ENCODE results near the gene SIGLEC10.

SIGLEC10 gene

DNA sequence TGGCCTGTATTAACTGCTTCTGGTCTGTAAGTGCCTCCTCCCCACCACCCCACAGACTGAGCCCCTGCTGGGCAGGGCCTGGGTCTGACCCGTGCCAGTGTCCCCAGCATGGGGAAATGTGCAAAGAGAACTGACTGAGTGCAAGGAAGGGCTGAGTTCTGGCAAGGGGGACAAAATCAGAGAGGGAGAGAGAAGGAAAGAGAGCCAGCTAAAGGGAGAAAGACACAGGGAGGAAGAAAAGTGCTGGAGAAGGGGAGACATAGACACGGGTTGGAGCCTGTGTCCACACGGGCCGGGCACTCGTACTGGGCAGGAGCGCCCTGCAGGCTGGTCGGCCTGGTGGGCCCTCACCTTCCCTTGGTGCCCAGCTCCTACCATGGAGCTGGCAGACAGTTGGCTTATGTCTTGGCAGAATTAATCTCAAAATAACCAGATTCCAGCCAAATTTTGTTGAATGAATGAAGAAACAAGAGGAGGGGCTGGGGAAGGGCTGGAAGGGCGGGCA, 46.2 kb downstream of the SIGLEC10 start:
- no peak overlapping the region for H3K4me3 ChIP-seq (ENCODE audit: insufficient read depth, low read length, poor library complexity, severe bottlenecking)
- H3K27ac ChIP-seq (ENCODE audit: low read depth, low read length) = no peak overlapping the region
- no peak overlapping the region for H2AFZ ChIP-seq (ENCODE audit: low read depth, low read length, severe bottlenecking)
- no peaks in the 10 kb centered on the region for H3K79me2 ChIP-seq (ENCODE audit: insufficient read depth, low read length)
- no peak overlapping the region for H3K9ac ChIP-seq (ENCODE audit: low read length)
- no peaks in the 10 kb centered on the region for H4K20me1 ChIP-seq (ENCODE audit: low read depth, low read length)
- H3K27me3 ChIP-seq (ENCODE audit: low read length) = no peaks in the 10 kb centered on the region
- no peaks in the 10 kb centered on the region for H3K36me3 ChIP-seq (ENCODE audit: low read length)
- H3K9me2 ChIP-seq (replicated peaks; ENCODE audit: insufficient read depth, low read length) = no peaks in the 10 kb centered on the region
- no peaks in the 10 kb centered on the region for H3F3A ChIP-seq (ENCODE audit: insufficient read depth)
- H3K4me2 ChIP-seq (ENCODE audit: low read depth, low read length, poor library complexity, severe bottlenecking) = no peak overlapping the region
- H3K9me3 ChIP-seq (ENCODE audit: insufficient read depth, low read length) = no peaks in the 10 kb centered on the region
- TF ChIP-seq, protein P1, sequence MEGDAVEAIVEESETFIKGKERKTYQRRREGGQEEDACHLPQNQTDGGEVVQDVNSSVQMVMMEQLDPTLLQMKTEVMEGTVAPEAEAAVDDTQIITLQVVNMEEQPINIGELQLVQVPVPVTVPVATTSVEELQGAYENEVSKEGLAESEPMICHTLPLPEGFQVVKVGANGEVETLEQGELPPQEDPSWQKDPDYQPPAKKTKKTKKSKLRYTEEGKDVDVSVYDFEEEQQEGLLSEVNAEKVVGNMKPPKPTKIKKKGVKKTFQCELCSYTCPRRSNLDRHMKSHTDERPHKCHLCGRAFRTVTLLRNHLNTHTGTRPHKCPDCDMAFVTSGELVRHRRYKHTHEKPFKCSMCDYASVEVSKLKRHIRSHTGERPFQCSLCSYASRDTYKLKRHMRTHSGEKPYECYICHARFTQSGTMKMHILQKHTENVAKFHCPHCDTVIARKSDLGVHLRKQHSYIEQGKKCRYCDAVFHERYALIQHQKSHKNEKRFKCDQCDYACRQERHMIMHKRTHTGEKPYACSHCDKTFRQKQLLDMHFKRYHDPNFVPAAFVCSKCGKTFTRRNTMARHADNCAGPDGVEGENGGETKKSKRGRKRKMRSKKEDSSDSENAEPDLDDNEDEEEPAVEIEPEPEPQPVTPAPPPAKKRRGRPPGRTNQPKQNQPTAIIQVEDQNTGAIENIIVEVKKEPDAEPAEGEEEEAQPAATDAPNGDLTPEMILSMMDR (IDR thresholded peaks at IDR 0.05; ENCODE audit: insufficient read depth, low read length, poor library complexity, severe bottlenecking) = no peak
- no peak for TF ChIP-seq EZH2phosphoT487 (conservative IDR thresholded peaks at IDR 0.05; ENCODE audit: low read length)

GRCh38 chr19:51370230-51370629, 47.2 kb downstream of the SIGLEC10 start:
- H4K20me1 ChIP-seq (ENCODE audit: low read depth, low read length) = no peaks in the 10 kb centered on the region

GRCh38 chr19:51368366-51369282, 48.8 kb downstream of the SIGLEC10 start, which contains the start of gene CLDND2:
Gene CLDND2 (minus strand): TSS chr19:51369003. CDS start chr19:51368577, 426 bp downstream.
- Histone ChIP-seq H3K79me2 (ENCODE audit: insufficient read depth, low read length) (peaks cover 16% of the 10 kb centered on the region; the same call in 1 of the 2 replicates), H3K27me3 (ENCODE audit: low read length) (no peaks in the 10 kb centered on the region), H3K27ac (ENCODE audit: low read depth, low read length) (peak within 1 kb of the TSS; percentile 54), H2AFZ (ENCODE audit: low read depth, low read length, severe bottlenecking) (peak within 1 kb of the TSS; percentile 89), H3K4me3 (ENCODE audit: insufficient read depth, low read length, poor library complexity, severe bottlenecking) (peak within 1 kb of the TSS; percentile 76), H3F3A (ENCODE audit: insufficient read depth) (peaks cover 4% of the 10 kb centered on the region; the same call in 1 of the 2 replicates), H3K9me3 (ENCODE audit: insufficient read depth, low read length) (no peaks in the 10 kb centered on the region), H3K36me3 (ENCODE audit: low read length) (no peaks in the 10 kb centered on the region), H4K20me1 (ENCODE audit: low read depth, low read length) (no peaks in the 10 kb centered on the region), H3K9me2 (replicated peaks; ENCODE audit: insufficient read depth, low read length) (no peaks in the 10 kb centered on the region), H3K4me2 (ENCODE audit: low read depth, low read length, poor library complexity, severe bottlenecking) (peak within 1 kb of the TSS; percentile 69), H3K9ac (ENCODE audit: low read length) (peak within 1 kb of the TSS; percentile 97)
- TF ChIP-seq, protein P1 (IDR thresholded peaks at IDR 0.05; ENCODE audit: insufficient read depth, low read length, poor library complexity, severe bottlenecking) = no peak
- no peak for TF ChIP-seq EZH2phosphoT487 (conservative IDR thresholded peaks at IDR 0.05; ENCODE audit: low read length)

More at GRCh38 chr19:51370230-51370629, 47.2 kb downstream of the SIGLEC10 start:
- Histone ChIP-seq H3K27ac (ENCODE audit: low read depth, low read length) (no peak overlapping the region), H3K9me3 (ENCODE audit: insufficient read depth, low read length) (no peaks in the 10 kb centered on the region), H3K9me2 (replicated peaks; ENCODE audit: insufficient read depth, low read length) (no peaks in the 10 kb centered on the region), H3K4me2 (ENCODE audit: low read depth, low read length, poor library complexity, severe bottlenecking) (no peak overlapping the region), H3K79me2 (ENCODE audit: insufficient read depth, low read length) (peaks cover 9% of the 10 kb centered on the region; the same call in 1 of the 2 replicates), H3F3A (ENCODE audit: insufficient read depth) (peaks cover 4% of the 10 kb centered on the region; the same call in 1 of the 2 replicates), H3K9ac (ENCODE audit: low read length) (no peak overlapping the region), H3K27me3 (ENCODE audit: low read length) (no peaks in the 10 kb centered on the region), H2AFZ (ENCODE audit: low read depth, low read length, severe bottlenecking) (no peak overlapping the region), H3K4me3 (ENCODE audit: insufficient read depth, low read length, poor library complexity, severe bottlenecking) (no peak overlapping the region), H3K36me3 (ENCODE audit: low read length) (no peaks in the 10 kb centered on the region)
- TF ChIP-seq, protein P1 (IDR thresholded peaks at IDR 0.05; ENCODE audit: insufficient read depth, low read length, poor library complexity, severe bottlenecking) = no peak
- TF ChIP-seq EZH2phosphoT487 (conservative IDR thresholded peaks at IDR 0.05; ENCODE audit: low read length) = no peak

Data from SU-DHL-6 (cell line).